Measurements from ENCODE around the gene PPP2R2C.

The PPP2R2C gene

DNA sequence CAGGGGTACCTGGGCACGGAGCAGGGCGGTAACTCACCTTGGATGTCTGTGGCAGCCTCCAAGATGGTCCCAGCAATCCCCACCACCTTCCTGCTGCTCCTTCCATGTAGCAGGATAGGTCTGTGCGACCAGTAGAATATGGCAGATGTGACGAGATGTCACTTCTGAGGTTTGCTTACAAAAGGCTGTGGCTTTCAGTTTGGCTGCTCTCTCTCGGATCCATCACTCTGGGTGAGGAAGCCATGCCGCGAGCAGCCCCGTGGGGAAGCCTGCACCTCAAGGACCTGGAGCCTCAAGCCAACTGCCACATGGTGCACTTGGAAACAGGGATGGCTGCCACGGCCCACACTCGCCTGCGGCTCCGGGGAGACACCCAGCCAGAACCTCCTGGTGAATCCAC is 165.2 kb downstream of the PPP2R2C start:
- no peak for DNase-seq (ENCODE audit: low read depth)

DNA sequence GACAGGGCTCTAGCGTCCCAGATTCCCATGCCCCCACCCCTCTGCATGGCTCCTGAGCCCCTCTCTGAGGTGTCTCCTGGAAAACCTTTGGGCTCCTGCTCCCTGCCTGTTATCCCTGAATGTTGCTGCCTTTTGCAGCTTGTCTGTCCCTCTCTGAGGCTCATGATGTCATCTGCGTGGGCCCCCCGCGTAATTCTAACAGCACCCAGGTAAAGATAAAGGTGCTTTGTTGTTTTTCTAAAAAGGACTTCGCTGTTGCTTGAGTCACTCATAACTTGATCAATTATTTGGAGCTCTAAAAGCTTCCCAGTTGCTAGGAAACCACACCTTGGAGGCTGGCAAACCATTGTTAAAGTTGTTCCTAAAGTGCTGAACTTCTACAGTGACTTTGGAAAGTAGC is 166.1 kb downstream of the PPP2R2C start:
- DNase-seq (ENCODE audit: low read depth): no peak

DNA sequence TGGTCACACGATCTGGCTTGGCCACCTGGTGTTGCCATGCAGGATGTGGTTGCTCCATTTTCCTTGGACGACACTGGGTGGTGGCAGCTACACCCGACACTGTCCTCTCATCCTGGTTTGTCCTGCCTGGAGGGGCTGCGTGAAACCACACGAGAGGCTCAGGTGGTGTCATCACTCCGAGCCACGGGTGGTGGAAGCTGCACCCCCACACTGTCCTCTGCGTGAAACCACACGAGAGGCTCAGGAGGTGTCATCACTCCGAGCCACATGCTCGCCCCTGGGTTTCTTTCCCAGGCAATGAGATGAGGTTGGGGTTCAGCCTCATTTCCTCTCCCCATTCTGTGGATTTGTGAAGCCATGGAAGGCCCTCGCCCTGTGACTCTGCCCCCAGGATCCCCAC is 168.5 kb downstream of the PPP2R2C start:
- no peak for DNase-seq (ENCODE audit: low read depth)

DNA sequence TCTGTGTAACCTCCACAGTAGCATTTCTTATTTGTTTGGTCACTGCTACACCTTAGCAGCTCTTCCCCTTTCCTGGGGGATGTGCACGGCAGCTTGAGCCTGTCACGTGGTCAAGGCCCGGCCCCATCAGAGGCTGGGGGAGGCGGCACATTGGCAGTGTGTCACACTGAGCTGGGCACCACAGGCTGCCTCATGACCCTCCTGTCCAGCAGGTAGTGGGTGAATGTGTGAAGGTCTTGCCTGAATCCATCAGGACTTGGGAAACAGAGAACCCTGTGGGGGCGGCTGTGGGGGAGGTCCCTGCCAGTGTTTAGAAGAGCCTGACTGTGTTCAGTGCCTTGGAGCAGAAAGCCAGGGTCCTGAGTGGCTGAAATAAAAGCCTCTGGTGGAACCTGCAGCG is 169.5 kb downstream of the PPP2R2C start:
- DNase-seq (ENCODE audit: low read depth): no peak

DNA sequence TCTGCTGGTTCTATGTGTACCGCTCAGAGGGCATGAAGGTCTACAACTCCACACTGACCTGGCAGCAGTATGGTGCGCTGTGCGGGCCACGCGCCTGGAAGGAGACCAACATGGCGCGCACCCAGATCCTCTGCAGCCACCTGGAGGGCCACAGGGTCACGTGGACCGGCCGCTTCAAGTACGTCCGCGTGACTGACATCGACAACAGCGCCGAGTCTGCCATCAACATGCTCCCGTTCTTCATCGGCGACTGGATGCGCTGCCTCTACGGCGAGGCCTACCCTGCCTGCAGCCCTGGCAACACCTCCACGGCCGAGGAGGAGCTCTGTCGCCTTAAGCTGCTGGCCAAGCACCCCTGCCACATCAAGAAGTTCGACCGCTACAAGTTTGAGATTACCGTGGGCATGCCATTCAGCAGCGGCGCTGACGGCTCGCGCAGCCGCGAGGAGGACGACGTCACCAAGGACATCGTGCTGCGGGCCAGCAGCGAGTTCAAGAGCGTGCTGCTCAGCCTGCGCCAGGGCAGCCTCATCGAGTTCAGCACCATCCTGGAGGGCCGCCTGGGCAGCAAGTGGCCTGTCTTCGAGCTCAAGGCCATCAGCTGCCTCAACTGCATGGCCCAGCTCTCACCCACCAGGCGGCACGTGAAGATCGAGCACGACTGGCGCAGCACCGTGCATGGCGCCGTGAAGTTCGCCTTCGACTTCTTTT is 170.5 kb downstream of the PPP2R2C start:
- DNase-seq (ENCODE audit: low read depth): no peak

DNA sequence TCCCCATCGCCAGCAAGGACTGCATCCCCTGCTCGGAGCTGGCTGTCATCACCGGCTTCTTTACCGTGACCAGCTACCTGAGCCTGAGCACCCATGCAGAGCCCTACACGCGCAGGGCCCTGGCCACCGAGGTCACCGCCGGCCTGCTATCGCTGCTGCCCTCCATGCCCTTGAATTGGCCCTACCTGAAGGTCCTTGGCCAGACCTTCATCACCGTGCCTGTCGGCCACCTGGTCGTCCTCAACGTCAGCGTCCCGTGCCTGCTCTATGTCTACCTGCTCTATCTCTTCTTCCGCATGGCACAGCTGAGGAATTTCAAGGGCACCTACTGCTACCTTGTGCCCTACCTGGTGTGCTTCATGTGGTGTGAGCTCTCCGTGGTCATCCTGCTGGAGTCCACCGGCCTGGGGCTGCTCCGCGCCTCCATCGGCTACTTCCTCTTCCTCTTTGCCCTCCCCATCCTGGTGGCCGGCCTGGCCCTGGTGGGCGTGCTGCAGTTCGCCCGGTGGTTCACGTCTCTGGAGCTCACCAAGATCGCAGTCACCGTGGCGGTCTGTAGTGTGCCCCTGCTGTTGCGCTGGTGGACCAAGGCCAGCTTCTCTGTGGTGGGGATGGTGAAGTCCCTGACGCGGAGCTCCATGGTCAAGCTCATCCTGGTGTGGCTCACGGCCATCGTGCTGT is 171.2 kb downstream of the PPP2R2C start:
- no peak for DNase-seq (ENCODE audit: low read depth)

DNA sequence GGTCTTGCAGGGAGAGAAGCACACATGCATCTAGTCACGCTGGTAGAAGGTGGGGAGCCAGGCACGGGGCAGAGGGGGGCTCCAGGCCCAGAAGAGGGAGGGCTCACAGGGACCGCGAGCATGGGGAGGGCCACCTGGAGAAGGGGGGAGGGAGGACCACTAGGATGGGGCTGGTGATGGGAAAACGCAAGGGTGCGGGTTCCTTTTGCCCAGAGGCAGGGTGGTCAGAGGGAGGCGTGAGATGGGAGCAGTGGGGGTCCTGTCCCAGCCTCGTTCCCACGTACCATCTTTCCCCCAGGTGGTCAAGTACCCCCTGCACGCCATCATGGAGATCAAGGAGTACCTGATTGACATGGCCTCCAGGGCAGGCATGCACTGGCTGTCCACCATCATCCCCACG is 172.1 kb downstream of the PPP2R2C start:
- DNase-seq (ENCODE audit: low read depth): no peak

DNA sequence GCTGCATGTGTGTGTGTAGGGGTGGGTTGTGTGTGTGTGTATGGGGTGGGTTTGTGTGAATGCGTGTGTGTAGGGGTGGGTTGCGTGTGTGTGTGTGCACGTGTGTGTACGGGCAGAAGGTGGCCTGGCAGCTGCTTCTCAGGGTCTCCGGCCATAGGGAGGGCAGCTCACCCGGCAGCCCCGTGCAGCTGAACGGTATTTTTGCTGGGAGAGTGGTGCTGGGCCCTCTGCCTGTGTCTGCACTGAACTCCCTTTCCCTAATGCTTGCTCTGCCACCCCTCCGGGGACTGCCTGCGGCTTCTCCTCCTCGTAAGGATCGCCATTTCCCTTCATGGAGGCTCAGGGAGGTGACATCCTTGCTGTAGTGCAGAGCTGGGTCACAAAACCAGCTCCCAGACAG is 172.5 kb downstream of the PPP2R2C start:
- DNase-seq (ENCODE audit: low read depth): no peak

DNA sequence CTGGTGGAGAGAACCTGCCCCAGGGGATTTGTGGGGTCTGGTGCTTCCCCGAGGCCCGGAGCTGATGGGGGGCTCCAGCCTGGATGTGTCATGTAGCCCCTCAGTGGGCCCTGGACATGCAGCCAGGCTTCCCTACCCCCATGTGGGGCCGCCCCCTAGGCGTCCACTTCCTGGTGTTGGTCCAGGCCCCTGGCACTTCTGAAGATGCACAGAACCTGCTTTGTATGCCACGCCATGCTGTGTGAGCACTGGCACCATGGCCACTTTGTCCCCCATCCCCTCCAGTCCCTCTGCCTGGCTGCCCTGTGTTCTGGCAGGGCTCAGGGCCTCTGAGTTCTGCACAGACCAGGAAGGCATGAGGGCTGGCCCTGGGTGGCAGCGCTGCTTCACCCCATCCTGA is 173.6 kb downstream of the PPP2R2C start:
- no peak for DNase-seq (ENCODE audit: low read depth)

DNA sequence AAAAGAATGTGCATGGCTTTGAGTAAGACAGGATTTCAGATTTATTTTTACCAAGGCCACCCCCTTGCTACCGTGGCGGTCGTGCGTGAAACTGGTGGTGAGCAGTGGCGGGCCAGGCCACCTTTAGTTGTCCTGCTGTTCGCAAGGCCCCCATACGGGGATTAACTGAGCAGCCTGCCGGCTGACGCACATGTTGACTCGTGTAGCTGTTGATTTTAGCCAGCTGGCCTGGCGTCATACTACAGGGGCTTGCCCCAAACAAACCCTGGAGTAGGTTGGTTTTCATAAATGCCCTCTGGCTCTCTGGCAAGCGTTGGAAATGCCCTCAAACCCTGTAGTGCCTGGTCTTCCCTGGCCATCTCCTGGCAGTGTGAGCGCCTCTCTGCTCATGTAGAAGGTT is 174.4 kb downstream of the PPP2R2C start:
- no peak for DNase-seq (ENCODE audit: low read depth)

DNA sequence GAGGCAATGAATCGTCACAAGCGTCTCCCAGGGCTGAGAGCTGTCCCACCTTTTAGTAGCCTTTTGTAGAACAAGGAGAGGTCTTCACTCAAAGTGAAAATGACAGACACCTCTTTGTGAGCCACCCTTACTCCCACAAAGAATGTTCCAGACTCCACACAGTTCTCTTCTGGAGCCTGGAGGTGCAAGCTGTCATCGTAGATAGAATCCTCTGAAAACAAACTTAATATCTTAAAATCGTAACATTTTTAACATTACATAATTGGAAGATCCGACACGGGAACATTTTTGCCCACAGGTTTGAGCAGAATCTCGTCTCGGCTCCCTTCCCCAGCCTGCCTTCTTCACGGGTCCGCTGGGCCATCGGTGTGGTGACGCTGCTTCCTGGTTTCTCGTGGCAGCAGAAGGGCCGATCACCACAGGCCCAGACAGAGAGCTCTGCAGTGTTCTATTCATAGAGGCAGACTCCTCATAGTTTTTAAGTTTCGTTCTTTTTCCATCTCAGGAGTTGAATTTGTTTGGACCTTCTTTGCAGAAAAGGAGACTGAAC is 175.1 kb downstream of the PPP2R2C start:
- DNase-seq (ENCODE audit: low read depth): no peak

DNA sequence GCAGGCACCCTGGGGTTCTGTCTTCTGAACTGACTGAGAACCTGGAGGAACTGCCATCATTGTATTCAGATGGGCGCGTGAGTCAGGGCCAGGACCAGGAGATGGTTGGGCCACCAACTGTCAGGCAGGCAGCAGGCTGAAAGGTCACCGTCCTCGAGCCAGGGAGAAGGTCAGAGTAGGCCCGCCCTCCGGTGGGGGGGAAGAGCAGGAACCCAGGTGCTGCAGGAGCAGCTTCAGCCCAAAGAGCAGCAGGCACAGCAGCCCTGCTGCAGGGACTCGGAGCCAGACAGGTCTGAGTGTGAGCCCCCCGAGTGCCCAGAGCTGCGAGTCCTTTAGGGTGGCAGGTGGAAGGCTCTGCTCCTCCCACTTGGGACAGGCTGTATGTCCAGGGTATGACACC is 176.4 kb downstream of the PPP2R2C start:
- DNase-seq (ENCODE audit: low read depth): no peak

DNA sequence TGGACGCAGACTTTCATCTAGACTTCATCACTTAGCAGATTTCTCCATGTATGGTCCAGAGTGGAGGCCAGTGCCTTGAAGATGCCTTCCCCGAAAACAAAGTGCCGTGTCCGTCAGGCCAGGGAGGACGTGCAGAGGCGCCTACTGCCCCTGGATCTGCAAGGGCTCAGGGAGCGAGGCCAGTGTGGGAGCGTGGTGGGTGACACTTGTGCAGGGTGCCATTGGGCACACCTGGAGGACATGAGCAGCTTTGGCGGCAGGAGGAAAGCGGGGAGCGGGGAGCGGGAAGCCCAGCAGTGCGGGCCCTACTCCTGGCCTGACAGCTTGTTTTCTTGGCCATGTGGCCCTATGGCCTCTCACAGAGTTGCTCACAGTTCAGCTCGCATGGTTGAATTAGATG is 176.9 kb downstream of the PPP2R2C start:
- no peak for DNase-seq (ENCODE audit: low read depth)

DNA sequence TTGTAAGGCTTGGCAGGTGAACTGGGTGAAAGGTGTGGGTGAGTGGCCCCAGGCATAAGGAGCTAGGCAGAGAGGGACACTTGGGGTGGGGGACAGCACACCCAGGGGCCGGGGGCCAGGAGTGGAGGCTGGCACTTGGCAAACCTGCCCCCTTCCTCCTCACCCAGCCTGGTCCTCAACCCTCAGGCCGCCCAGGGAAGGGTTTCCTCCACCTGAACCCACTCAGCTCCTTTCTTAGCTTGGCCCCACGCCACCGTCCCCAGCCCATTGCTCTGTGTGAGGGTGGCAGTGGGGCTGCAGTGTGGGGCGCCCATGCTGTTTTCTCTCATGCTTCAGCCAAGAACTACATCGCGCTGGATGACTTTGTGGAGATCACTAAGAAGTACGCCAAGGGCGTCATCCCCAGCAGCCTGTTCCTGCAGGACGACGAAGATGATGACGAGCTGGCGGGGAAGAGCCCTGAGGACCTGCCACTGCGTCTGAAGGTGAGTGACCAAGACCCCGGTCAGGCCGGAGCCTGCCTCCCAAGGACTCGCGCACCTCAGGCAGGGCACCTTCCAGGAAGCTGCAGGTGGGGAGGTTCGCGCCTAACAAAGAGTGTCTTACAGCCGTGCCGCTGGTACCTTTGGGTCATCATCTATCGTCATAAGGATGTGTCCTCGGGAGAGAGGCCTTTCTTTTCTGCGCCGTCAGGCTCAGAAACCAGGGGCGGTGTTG is 177.6 kb downstream of the PPP2R2C start:
- no peak for DNase-seq (ENCODE audit: low read depth)

DNA sequence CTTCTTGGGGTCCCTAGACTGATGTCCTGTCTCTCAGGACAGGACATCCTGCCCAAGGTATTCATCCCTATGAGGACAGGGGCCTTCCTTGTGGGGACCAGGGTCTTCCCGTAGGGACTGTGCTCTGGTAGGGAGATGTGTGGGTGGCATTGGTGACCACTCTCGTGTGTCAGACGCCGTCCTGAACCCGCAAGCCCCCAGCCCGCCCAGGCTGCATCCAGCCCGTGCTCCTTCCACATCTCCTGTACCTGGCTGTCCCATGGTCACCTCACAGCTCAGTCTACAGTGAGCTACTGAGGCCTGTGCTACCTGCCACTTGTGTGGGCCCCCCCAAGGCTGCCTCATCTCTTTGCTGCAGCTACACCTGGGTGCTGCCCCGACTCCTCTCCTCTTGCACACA is 178.8 kb downstream of the PPP2R2C start:
- DNase-seq (ENCODE audit: low read depth): no peak

DNA sequence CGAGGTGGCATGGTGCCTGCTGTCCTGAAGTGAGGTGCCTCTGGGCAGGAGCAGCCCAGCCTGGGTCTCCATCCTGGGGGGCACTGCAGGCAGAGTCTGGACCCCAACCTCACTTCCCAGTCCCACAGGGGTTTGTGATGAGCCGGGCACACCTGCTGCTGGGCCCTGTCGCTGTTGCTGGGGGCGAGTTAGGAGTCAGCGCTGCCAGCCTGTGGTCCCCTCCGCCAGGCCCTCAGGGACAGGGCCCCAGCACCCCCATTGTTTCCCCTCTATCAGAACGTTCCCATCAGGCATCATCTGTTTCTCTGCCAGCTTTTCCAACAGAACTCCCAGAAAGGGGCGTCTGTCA is 179.3 kb downstream of the PPP2R2C start:
- DNase-seq (ENCODE audit: low read depth): no peak

DNA sequence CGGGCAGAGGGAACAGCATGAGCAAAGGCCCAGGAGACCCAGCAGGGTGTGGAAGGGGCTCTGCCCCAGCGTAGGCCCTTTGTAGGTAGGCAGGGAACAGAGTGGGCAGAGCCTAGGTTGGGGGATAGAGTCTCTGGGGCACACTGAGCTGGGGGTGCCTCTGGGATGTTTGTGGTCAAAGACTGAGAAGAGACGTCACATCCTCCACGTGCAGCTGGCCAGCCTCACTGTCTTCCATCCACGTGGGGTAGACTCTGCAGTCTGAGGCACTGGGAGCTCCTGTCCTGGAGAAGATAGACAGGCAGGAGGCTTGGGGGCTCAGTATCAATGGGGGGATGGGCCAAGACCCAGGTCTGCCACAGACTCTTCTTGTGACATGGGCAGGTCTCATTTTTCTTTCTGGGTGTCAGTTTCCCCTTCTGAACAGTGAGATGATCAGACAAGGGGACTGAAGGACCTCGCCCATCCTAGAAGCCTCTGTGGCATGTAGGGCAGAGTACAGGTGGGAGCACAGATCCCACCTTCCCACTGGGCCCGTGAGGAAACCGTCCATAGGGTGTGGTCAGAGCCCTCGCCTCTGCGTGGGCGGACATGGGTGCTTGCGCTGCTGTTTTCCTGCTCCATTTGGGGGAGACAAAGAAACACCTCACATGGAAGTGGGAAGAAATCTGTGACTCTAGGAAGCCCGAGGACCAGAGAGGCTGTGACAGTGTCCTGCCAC is 179.9 kb downstream of the PPP2R2C start:
- no peak for DNase-seq (ENCODE audit: low read depth)

DNA sequence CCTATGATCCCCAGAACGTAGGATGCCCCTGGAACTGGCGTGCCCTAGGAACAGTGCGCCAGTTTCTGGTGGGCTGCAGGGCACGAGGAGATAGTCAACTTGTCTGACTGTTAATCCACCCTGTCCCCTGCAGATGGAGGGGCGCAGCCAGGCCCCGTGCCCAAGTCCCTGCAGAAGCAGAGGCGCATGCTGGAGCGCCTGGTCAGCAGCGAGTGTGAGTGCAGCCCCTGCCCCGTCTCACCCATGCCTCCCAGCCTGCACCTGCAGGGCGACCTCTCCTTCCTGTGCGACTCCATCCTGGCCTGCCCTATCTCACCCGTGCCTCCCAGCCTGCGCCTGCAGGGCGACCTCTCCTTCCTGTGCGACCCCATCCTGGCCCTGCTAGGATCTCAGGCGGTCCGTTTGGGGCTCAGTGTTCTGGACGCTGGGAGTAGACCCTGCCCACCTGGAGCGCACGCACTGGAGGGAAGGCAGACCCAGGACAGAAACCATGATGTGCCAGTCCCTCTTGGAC is 180.6 kb downstream of the PPP2R2C start:
- DNase-seq (ENCODE audit: low read depth): no peak

DNA sequence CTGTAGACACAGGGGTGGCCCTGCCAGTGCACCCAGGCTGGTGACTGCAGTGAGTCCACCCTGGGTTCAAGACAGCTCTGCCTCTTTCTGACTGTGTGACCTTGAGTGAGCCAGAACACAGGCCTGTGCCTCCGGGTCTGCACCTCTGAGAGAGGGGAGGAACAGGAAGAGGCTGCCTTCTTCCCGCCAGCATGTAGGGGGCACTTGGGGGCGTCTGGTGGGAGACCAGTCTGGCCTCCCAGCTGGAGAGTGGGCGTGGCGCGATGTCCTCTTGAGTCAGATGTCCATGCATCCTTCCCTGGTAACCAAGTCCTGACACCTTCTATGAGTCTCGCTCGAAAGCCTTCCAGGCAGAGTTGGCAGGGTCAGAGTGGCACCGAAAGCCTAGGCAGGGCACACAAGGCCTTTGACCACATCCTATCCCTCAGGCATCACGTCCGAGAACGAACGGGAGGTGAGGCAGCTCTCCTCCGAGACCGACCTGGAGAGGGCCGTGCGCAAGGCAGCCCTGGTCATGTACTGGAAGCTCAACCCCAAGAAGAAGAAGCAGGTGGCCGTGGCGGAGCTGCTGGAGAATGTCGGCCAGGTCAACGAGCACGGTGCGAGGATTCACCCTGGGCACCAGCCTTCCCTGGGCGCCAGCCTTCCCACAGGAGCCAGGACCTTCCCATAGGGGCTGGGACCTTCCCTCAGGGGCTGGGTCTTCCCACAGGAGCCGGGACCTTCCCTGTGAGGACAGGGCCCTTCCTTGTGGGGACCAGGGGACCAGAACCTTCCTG is 181.5 kb downstream of the PPP2R2C start:
- no peak for DNase-seq (ENCODE audit: low read depth)

DNA sequence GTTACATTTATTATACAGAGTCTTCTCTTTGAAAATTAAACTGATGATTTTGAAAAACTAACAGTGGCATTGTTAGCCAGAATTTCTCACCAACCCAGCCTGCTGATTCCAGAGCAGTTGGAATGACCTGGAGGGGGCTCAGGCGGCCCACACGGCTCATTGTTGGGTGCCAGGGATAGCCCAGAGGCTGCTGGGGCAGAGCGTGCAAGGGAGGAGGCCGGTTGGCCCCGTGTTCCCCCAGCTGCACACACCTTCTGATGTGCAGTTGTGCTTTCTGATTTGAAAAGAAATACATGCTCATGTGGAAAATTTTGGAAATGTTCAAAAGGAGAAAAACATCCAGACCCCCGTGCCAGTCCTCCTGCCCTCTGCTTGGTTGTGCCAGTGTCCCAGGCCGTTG is 182.2 kb downstream of the PPP2R2C start:
- no peak for DNase-seq (ENCODE audit: low read depth)

DNA sequence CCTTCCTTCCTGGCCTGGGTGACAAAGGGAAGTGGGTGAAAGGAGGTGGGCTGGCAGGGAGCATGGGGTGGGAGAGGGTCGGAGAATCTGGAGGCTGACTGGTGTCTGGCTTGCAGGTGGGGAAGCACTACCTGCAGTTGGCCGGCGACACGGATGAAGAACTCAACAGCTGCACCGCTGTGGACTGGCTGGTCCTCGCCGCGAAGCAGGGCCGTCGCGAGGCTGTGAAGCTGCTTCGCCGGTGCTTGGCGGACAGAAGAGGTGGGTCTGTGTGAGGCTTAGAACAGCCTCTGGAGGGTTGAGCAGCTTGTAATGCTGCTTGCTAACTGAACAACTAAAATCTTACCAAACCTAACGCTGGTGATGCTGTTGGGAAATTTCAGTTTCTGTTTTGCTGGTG is 183.5 kb downstream of the PPP2R2C start:
- no peak for DNase-seq (ENCODE audit: low read depth)

DNA sequence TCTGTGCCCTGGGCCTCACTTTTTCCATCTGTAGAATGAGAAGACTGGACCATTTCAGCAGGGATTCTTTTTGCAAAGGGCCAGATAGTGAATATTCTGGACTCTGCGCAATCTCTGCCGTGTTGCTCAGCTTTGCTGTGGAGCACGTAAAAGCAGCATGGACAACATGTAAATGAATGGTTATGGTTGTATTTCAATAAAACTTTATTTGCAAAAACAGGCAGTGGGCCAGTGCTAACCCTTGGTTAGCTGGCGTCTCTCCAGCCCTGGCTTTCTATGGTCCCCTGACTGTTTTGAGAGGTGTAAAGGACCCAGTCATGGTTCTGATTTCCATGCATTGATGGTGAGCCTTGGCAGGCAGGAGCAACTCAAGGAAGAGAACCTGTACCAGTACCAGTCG is 184.1 kb downstream of the PPP2R2C start:
- no peak for DNase-seq (ENCODE audit: low read depth)
